CD4-positive, alpha-beta T cell (primary cell): ENCODE measurements around the gene PPP2R2C. TPM values are rescaled to one million over a fixed set of nuclear protein-coding genes. Genes with fewer than 3 reads are reported as not detected.

ENCODE experiments used
- ATAC-seq: fragments of 200-7000 bp; cut with Tn5 transposase; one replicate; pipeline ENCODE4 v1.10.0; 2022; ENCODE audit warnings: mild to moderate bottlenecking; ENCODE audit not compliant: poor library complexity
- CTCF ChIA-PET: fragments of 350-600 bp; sonication (Branson Sonifier 250); formaldehyde crosslinking; loops from one replicate; lab custom pipeline; 2021; ENCODE audit warnings: antibody characterized with exemption, inconsistent platforms; lab: Charles Lee
- POLR2A ChIA-PET: fragments of 350-600 bp; sonication (Branson Sonifier 250); formaldehyde crosslinking; loops from one replicate; lab custom pipeline; 2021; ENCODE audit warnings: antibody characterized with exemption, inconsistent platforms; lab: Charles Lee
- DNase-seq, 14 experiments: peaks; one replicate each; pipeline ENCODE4 v3.0.0-alpha.2; 2013 to 2020; ENCODE audit warnings: mixed read lengths in 2 of 14
- H3K27ac ChIP-seq, 2 donors: one replicate each; pipeline versions ENCODE4 v1.5.1 to v1.7.0; 2013; ENCODE audit warnings: low read length in 2 of 2, low read depth in 1 of 2, mild to moderate bottlenecking in 1 of 2
- H3K27me3 ChIP-seq, 2 experiments: 1 replicate in 1 of 2; 2 replicates in 1 of 2; pipeline versions ENCODE4 v1.6.1 to v1.7.0; 2013; ENCODE audit warnings: low read length in 2 of 2, control low read depth in 1 of 2, mild to moderate bottlenecking in 1 of 2, moderate library complexity in 1 of 2; ENCODE audit not compliant: insufficient read depth in 2 of 2, control insufficient read depth in 1 of 2
- H3K36me3 ChIP-seq: one replicate; pipeline ENCODE4 v1.6.1; 2013; ENCODE audit warnings: low read length, control low read depth; ENCODE audit not compliant: insufficient read depth
- H3K4me1 ChIP-seq: one replicate; pipeline ENCODE4 v1.6.1; 2013; ENCODE audit warnings: low read length, control low read depth; ENCODE audit not compliant: insufficient read depth
- H3K4me3 ChIP-seq: one replicate; pipeline ENCODE4 v1.5.1; 2013; ENCODE audit warnings: mild to moderate bottlenecking, low read length, moderate library complexity
- H3K9me3 ChIP-seq, 2 experiments: 1 replicate in 1 of 2; 2 replicates in 1 of 2; pipeline versions ENCODE4 v1.6.1 to v1.7.0; 2013; ENCODE audit warnings: low read length in 2 of 2, mild to moderate bottlenecking in 2 of 2, control low read depth in 1 of 2, moderate library complexity in 1 of 2; ENCODE audit not compliant: control insufficient read depth in 1 of 2, insufficient read depth in 1 of 2
- H3K27ac Mint-ChIP-seq: one replicate; pipeline ENCODE4 v1.8.0; 2020; ENCODE audit warnings: mixed read lengths
- H3K27me3 Mint-ChIP-seq: one replicate; pipeline ENCODE4 v1.8.0; 2021; ENCODE audit warnings: mixed read lengths
- H3K36me3 Mint-ChIP-seq: one replicate; pipeline ENCODE4 v1.8.0; 2021; ENCODE audit warnings: low read depth, mixed read lengths
- H3K4me1 Mint-ChIP-seq: one replicate; pipeline ENCODE4 v1.8.0; 2021; ENCODE audit warnings: low read depth, mixed read lengths
- H3K4me3 Mint-ChIP-seq: one replicate; pipeline ENCODE4 v1.8.0; 2020; ENCODE audit warnings: mild to moderate bottlenecking, mixed read lengths
- H3K9me3 Mint-ChIP-seq: one replicate; pipeline ENCODE4 v1.8.0; 2020; ENCODE audit warnings: mixed read lengths
- CTCF ChIP-seq: fragments of 200-600 bp; IDR thresholded peaks from one replicate; pipeline ENCODE4 v1.8.0; 2022; ENCODE audit warnings: antibody characterized with exemption, mild to moderate bottlenecking
- intact Hi-C, 2 experiments: fragments of 100-400 bp; cut with DNase I in 1 of 2; cut with micrococcal nuclease in 1 of 2; formaldehyde crosslinking; loops; one replicate each; pipeline versions ENCODE4 v1.15.1 to v1.9.0; 2023 to 2025; cut with DNase I, micrococcal nuclease
- total RNA-seq, 174 experiments: library from RNA in 2 of 174; stranded (reverse) in 2 of 174; gene quantifications; one replicate each; pipeline ENCODE4 v1.2.3 and lab custom pipeline; 2021 to 2026

The PPP2R2C gene
- total RNA-seq, 2 experiments from 2014 or later = not detected

GRCh38 chr4:6456450-6456849, 16.0 kb downstream of the PPP2R2C start:
- no peaks in the 10 kb centered on the region for H3K4me1 ChIP-seq
- peaks cover 3% of the 10 kb centered on the region for H3K9me3 Mint-ChIP-seq
- H3K4me3 ChIP-seq = no peak overlapping the region
- TF ChIP-seq CTCF = no peak
- CTCF ChIA-PET = no interaction called here
- no peaks in the 10 kb centered on the region for H3K36me3 ChIP-seq
- DNase-seq (no peak), ATAC-seq (no peak)
- POLR2A ChIA-PET = no interaction called here
- H3K36me3 Mint-ChIP-seq = no peaks in the 10 kb centered on the region
- no peak overlapping the region for H3K27ac Mint-ChIP-seq
- H3K27me3 Mint-ChIP-seq = peaks cover 53% of the 10 kb centered on the region
- H3K4me3 Mint-ChIP-seq = no peak overlapping the region
- intact Hi-C loops = no loop called here
- no peak overlapping the region for H3K27ac ChIP-seq
- H3K9me3 ChIP-seq = peaks cover 9 to 10% of the 10 kb centered on the region in 2 experiments
- H3K4me1 Mint-ChIP-seq = no peaks in the 10 kb centered on the region
- H3K27me3 ChIP-seq = peaks cover 4 to 12% of the 10 kb centered on the region in 2 experiments

DNA sequence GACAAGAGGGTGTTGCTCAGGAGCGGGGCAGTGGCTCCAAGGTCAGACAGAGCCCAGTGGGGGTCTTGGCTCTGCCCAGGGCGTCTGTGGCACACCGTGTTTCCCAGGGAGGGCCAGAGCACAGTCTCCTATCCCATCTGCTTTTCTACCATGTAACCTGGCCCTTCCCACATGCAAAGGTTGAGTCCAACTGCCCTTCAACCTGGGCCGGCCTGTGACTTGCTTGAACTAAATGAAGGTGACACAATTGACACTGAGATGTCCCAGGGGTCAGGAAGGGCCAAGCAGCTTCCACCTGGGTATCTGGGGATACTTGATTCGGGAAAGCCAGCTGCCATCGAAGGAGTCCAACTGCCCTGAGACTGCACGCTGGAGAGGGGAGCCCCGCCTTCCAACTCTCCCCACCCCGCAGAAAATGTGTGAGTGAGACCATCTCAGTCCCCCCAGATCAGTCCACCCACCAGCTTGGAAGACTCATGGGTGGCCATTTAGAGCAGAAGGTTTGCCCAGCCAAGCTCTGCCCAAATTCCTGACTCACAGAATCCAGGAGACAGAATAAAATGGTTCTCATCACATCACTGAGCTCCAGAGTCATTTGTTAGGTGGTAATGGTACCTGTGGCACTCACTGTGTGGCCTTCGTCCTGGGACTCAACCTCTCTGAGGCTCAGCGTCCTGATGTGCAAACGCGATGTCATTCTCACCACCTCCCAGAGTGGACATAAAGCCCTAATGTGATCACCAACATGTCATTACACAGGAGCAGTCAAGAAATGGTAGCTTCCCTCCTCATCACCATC, 18.1 kb downstream of the PPP2R2C start:
- Mint-ChIP-seq H3K4me1 (no peaks in the 10 kb centered on the region), H3K36me3 (no peaks in the 10 kb centered on the region), H3K4me3 (no peak overlapping the region), H3K9me3 (peaks cover 3% of the 10 kb centered on the region), H3K27ac (no peak overlapping the region), H3K27me3 (peaks cover 45% of the 10 kb centered on the region)
- POLR2A ChIA-PET = no interaction called here
- CTCF ChIA-PET = no interaction called here
- TF ChIP-seq CTCF = no peak
- ATAC-seq = no peak
- no peaks in the 10 kb centered on the region for H3K36me3 ChIP-seq
- peaks cover 0 to 6% of the 10 kb centered on the region in 2 experiments for H3K27me3 ChIP-seq
- DNase-seq = no peak
- intact Hi-C loops = no loop called here
- no peaks in the 10 kb centered on the region for H3K4me1 ChIP-seq
- peaks cover 9 to 10% of the 10 kb centered on the region in 2 experiments for H3K9me3 ChIP-seq
- H3K4me3 ChIP-seq = no peak overlapping the region
- H3K27ac ChIP-seq = no peak overlapping the region

DNA sequence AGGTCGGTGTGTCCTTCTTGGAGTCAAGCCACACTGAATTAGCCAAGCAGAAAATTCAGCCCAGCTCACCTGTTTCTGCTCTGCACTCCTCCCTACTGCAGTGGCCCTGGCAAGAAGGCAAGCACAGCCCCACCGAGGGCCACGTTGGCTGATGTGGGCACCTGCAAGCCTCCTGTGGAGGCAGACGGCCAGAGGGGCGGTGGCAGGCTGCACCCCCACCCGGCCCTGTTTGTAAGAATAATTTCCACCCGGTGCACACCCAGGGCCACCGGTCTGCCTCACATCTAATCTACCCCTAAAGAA, 18.8 kb downstream of the PPP2R2C start:
- H3K4me3 ChIP-seq = no peak overlapping the region
- ATAC-seq = no peak
- H3K27ac Mint-ChIP-seq = no peak overlapping the region
- peaks cover 0 to 4% of the 10 kb centered on the region in 2 experiments for H3K27me3 ChIP-seq
- POLR2A ChIA-PET = no interaction called here
- no peak for TF ChIP-seq CTCF
- no peaks in the 10 kb centered on the region for H3K36me3 Mint-ChIP-seq
- peaks cover 1% of the 10 kb centered on the region for H3K9me3 Mint-ChIP-seq
- no peaks in the 10 kb centered on the region for H3K36me3 ChIP-seq
- H3K27ac ChIP-seq = no peak overlapping the region
- H3K4me3 Mint-ChIP-seq = no peak overlapping the region
- no peak for DNase-seq
- H3K4me1 ChIP-seq = no peaks in the 10 kb centered on the region
- intact Hi-C loops = no loop called here
- peaks cover 3% of the 10 kb centered on the region in 2 experiments for H3K9me3 ChIP-seq
- CTCF ChIA-PET = no interaction called here
- H3K27me3 Mint-ChIP-seq = peaks cover 38% of the 10 kb centered on the region
- H3K4me1 Mint-ChIP-seq = no peaks in the 10 kb centered on the region
